HG03521 (cell line): ENCODE results near the gene PDZD8.

Experiments used
- ATAC-seq: cut with Tn5 transposase; IDR thresholded peaks from one replicate; pipeline ENCODE4 v1.9.1; 2021; ENCODE audit warnings: mild to moderate bottlenecking, moderate library complexity; ENCODE audit not compliant: unreplicated experiment

The PDZD8 gene

GRCh38 chr10:117399341-117400196 lies 24.3 kb upstream of the PDZD8 start:
- no peak for ATAC-seq

GRCh38 chr10:117398029-117398428 lies 22.8 kb upstream of the PDZD8 start:
- ATAC-seq: no peak

- ATAC-seq: no peak
Observed at GRCh38 chr10:117391436-117392205, 16.4 kb upstream of the PDZD8 start.

- no peak for ATAC-seq
Observed at GRCh38 chr10:117390420-117390819, 15.2 kb upstream of the PDZD8 start.

GRCh38 chr10:117386805-117387204 lies 11.6 kb upstream of the PDZD8 start:
- no peak for ATAC-seq

GRCh38 chr10:117382861-117383260 lies 7.6 kb upstream of the PDZD8 start:
- no peak for ATAC-seq

GRCh38 chr10:117374506-117375359 lies 507 bp downstream of the PDZD8 start:
- ATAC-seq: peak; percentile 28

- ATAC-seq: no peak
Observed at GRCh38 chr10:117373823-117374505, 1.3 kb downstream of the PDZD8 start.

GRCh38 chr10:117370205-117370604 lies 5.0 kb downstream of the PDZD8 start:
- no peak for ATAC-seq

GRCh38 chr10:117367718-117368117 lies 7.5 kb downstream of the PDZD8 start:
- ATAC-seq: no peak

GRCh38 chr10:117366741-117367140 lies 8.5 kb downstream of the PDZD8 start:
- ATAC-seq: no peak

GRCh38 chr10:117365612-117366011 lies 9.6 kb downstream of the PDZD8 start:
- ATAC-seq: no peak

GRCh38 chr10:117364110-117364960 lies 10.9 kb downstream of the PDZD8 start:
- no peak for ATAC-seq

- peak; percentile 44 for ATAC-seq
Observed at GRCh38 chr10:117363028-117363427, 12.2 kb downstream of the PDZD8 start.

GRCh38 chr10:117362313-117362712 lies 12.9 kb downstream of the PDZD8 start:
- no peak for ATAC-seq

GRCh38 chr10:117360994-117361667 lies 14.1 kb downstream of the PDZD8 start:
- ATAC-seq: peak; percentile 45

- no peak for ATAC-seq
Observed at GRCh38 chr10:117360016-117360415, 15.2 kb downstream of the PDZD8 start.

- no peak for ATAC-seq
Observed at GRCh38 chr10:117355072-117355471, 20.2 kb downstream of the PDZD8 start.

- ATAC-seq: no peak
Observed at GRCh38 chr10:117353684-117354083, 21.6 kb downstream of the PDZD8 start.
